Measurements from ENCODE around the gene CNKSR3.

Gene CNKSR3

GRCh38 chr6:154539593-154540269, 29.2 kb upstream of the CNKSR3 start:
- H3K4me2 ChIP-seq = no peak overlapping the region
- H4K20me1 ChIP-seq = no peaks in the 10 kb centered on the region
- no peaks in the 10 kb centered on the region for H3K27me3 ChIP-seq
- H3K36me3 ChIP-seq = no peaks in the 10 kb centered on the region
- no peak overlapping the region for H3K4me3 ChIP-seq
- no peaks in the 10 kb centered on the region for H3K9me3 ChIP-seq
- no peaks in the 10 kb centered on the region for H3K4me1 ChIP-seq
- no peak overlapping the region for H3K27ac ChIP-seq
- TF ChIP-seq Cebpa-rat (IDR thresholded peaks at IDR 0.05) = no peak
- no peak overlapping the region for H3K9ac ChIP-seq

- no peak overlapping the region for H3K9ac ChIP-seq
- H3K27me3 ChIP-seq = no peaks in the 10 kb centered on the region
- H3K4me2 ChIP-seq = no peak overlapping the region
- H3K9me3 ChIP-seq = no peaks in the 10 kb centered on the region
- no peaks in the 10 kb centered on the region for H4K20me1 ChIP-seq
- no peak overlapping the region for H3K27ac ChIP-seq
- H3K4me3 ChIP-seq = no peak overlapping the region
- H3K36me3 ChIP-seq = no peaks in the 10 kb centered on the region
- no peaks in the 10 kb centered on the region for H3K4me1 ChIP-seq
- TF ChIP-seq Cebpa-rat (IDR thresholded peaks at IDR 0.05) = no peak
Observed at GRCh38 chr6:154538640-154539191, 28.2 kb upstream of the CNKSR3 start.

GRCh38 chr6:154537511-154538325, 27.2 kb upstream of the CNKSR3 start:
- Histone ChIP-seq H3K9ac (no peak overlapping the region), H3K27ac (no peak overlapping the region), H3K4me1 (no peaks in the 10 kb centered on the region), H3K4me3 (no peak overlapping the region), H3K4me2 (no peak overlapping the region), H3K36me3 (no peaks in the 10 kb centered on the region), H4K20me1 (no peaks in the 10 kb centered on the region), H3K9me3 (no peaks in the 10 kb centered on the region), H3K27me3 (no peaks in the 10 kb centered on the region)
- TF ChIP-seq Cebpa-rat (IDR thresholded peaks at IDR 0.05) = no peak

GRCh38 chr6:154536999-154537398, 26.5 kb upstream of the CNKSR3 start:
- TF ChIP-seq Cebpa-rat (IDR thresholded peaks at IDR 0.05) = no peak
- no peaks in the 10 kb centered on the region for H4K20me1 ChIP-seq
- H3K4me2 ChIP-seq = no peak overlapping the region
- no peaks in the 10 kb centered on the region for H3K36me3 ChIP-seq
- no peaks in the 10 kb centered on the region for H3K4me1 ChIP-seq
- no peaks in the 10 kb centered on the region for H3K27me3 ChIP-seq
- H3K9me3 ChIP-seq = no peaks in the 10 kb centered on the region
- no peak overlapping the region for H3K9ac ChIP-seq
- H3K27ac ChIP-seq = no peak overlapping the region
- H3K4me3 ChIP-seq = no peak overlapping the region

- H3K27ac ChIP-seq = no peak overlapping the region
- TF ChIP-seq Cebpa-rat (IDR thresholded peaks at IDR 0.05) = no peak
- H3K9me3 ChIP-seq = no peaks in the 10 kb centered on the region
- no peaks in the 10 kb centered on the region for H3K36me3 ChIP-seq
- H4K20me1 ChIP-seq = no peaks in the 10 kb centered on the region
- no peak overlapping the region for H3K4me3 ChIP-seq
- no peaks in the 10 kb centered on the region for H3K27me3 ChIP-seq
- H3K4me2 ChIP-seq = no peak overlapping the region
- H3K9ac ChIP-seq = no peak overlapping the region
- no peaks in the 10 kb centered on the region for H3K4me1 ChIP-seq
Observed at GRCh38 chr6:154536255-154536654, 25.8 kb upstream of the CNKSR3 start.

GRCh38 chr6:154535851-154536250, 25.4 kb upstream of the CNKSR3 start:
- Histone ChIP-seq H3K9ac (no peak overlapping the region), H3K36me3 (no peaks in the 10 kb centered on the region), H3K4me3 (no peak overlapping the region), H3K4me2 (no peak overlapping the region), H3K27ac (no peak overlapping the region), H3K4me1 (no peaks in the 10 kb centered on the region), H3K9me3 (no peaks in the 10 kb centered on the region), H4K20me1 (no peaks in the 10 kb centered on the region), H3K27me3 (no peaks in the 10 kb centered on the region)
- no peak for TF ChIP-seq Cebpa-rat (IDR thresholded peaks at IDR 0.05)

- Histone ChIP-seq H4K20me1 (no peaks in the 10 kb centered on the region), H3K4me1 (no peaks in the 10 kb centered on the region), H3K9me3 (no peaks in the 10 kb centered on the region), H3K4me3 (no peak overlapping the region), H3K27ac (no peak overlapping the region), H3K9ac (no peak overlapping the region), H3K36me3 (no peaks in the 10 kb centered on the region), H3K27me3 (no peaks in the 10 kb centered on the region), H3K4me2 (no peak overlapping the region)
- TF ChIP-seq Cebpa-rat (IDR thresholded peaks at IDR 0.05) = no peak
Observed at GRCh38 chr6:154535147-154535546, 24.7 kb upstream of the CNKSR3 start.

GRCh38 chr6:154534531-154534930, 24.0 kb upstream of the CNKSR3 start:
- Histone ChIP-seq H3K4me1 (no peaks in the 10 kb centered on the region), H3K4me2 (no peak overlapping the region), H3K27ac (no peak overlapping the region), H3K27me3 (no peaks in the 10 kb centered on the region), H4K20me1 (no peaks in the 10 kb centered on the region), H3K4me3 (no peak overlapping the region), H3K36me3 (no peaks in the 10 kb centered on the region), H3K9me3 (no peaks in the 10 kb centered on the region; the same call in 1 of the 2 replicates), H3K9ac (no peak overlapping the region)
- TF ChIP-seq Cebpa-rat (IDR thresholded peaks at IDR 0.05) = no peak

- no peaks in the 10 kb centered on the region for H3K4me1 ChIP-seq
- no peak for TF ChIP-seq Cebpa-rat (IDR thresholded peaks at IDR 0.05)
- H3K4me3 ChIP-seq = no peak overlapping the region
- H3K36me3 ChIP-seq = no peaks in the 10 kb centered on the region
- H3K4me2 ChIP-seq = no peak overlapping the region
- H3K27ac ChIP-seq = no peak overlapping the region
- no peak overlapping the region for H3K9ac ChIP-seq
- no peaks in the 10 kb centered on the region for H3K27me3 ChIP-seq
- H4K20me1 ChIP-seq = no peaks in the 10 kb centered on the region
- no peaks in the 10 kb centered on the region; the same call in none of the 2 replicates for H3K9me3 ChIP-seq
Observed at GRCh38 chr6:154532426-154532825, 21.9 kb upstream of the CNKSR3 start.

GRCh38 chr6:154529957-154530356, 19.5 kb upstream of the CNKSR3 start:
- Histone ChIP-seq H3K9me3 (no peaks in the 10 kb centered on the region; the same call in none of the 2 replicates), H3K4me1 (no peaks in the 10 kb centered on the region), H3K4me2 (no peak overlapping the region), H3K27ac (no peak overlapping the region), H4K20me1 (no peaks in the 10 kb centered on the region), H3K27me3 (no peaks in the 10 kb centered on the region), H3K4me3 (no peak overlapping the region), H3K36me3 (no peaks in the 10 kb centered on the region), H3K9ac (no peak overlapping the region)
- TF ChIP-seq Cebpa-rat (IDR thresholded peaks at IDR 0.05) = no peak

Measured in BLaER1 (cell line).